NOMO-1 (cell line): Measurements from ENCODE around the gene LPCAT1.
"Not testable (repeated sequence)": the region's sequence is repeated elsewhere in the genome, so short reads cannot be mapped to it uniquely, and the experiment has no call there.

Experiments used
- DNase-seq, 2 experiments: peaks; one replicate each; lab custom pipeline; 2025; ENCODE audit not compliant: unreplicated experiment in 2 of 2; lab: John Stamatoyannopoulos, UW

LPCAT1 gene

DNA sequence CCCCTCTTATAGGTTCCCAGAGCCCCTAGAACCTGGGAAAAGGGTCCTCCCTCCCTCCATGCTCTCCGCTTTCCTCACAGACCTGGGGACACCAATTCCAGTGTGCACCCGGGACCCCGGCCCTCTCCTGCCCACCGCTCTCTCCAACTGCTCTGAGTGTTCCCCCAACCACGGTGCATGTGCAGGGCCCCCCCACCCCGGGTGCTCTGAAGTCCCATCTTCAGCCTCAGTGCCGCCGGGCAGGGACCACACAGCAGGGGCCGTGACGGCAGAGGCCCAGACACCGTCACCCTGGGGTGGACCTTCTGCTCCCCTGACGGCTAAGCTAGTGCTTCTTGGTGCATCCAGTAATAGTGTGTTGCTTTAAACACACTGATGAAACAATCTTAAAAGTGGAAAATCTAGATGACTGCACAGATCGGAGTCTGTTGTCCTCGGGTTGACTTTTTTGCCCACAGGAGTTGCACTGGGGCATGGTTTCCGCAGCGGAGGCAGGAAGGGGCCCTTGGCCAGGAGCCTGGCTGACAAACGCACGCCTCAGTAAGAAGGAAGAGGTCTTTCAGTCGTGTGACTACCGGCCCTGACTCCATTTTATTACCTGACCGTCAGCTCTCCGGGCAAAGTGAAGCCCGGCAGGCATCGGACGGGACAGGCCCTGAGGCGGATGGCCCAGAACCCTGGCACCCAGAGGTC, 42.3 kb downstream of the LPCAT1 start:
- peak in 1 of 2 experiments; percentile 20 for DNase-seq

DNA sequence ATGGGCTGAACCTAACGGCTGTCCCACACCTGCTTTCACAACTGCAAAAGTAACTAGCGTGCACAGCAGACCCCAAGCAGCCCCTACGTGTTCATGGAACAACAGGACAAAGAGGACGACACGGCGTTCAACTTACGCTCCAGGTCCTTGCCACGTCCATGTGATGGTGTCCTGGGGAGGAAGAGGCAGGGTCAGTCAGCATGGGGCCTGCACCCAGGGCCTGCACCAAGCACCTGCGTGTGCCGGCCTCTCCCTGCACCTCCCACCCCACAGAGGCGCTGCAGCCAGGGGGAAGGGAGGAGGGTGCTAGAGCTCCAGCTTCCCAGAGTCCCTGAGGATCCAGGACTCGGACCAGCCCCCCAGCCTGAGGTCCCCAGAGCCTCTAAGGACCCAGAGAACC, 43.0 kb downstream of the LPCAT1 start:
- no peak for DNase-seq

DNA sequence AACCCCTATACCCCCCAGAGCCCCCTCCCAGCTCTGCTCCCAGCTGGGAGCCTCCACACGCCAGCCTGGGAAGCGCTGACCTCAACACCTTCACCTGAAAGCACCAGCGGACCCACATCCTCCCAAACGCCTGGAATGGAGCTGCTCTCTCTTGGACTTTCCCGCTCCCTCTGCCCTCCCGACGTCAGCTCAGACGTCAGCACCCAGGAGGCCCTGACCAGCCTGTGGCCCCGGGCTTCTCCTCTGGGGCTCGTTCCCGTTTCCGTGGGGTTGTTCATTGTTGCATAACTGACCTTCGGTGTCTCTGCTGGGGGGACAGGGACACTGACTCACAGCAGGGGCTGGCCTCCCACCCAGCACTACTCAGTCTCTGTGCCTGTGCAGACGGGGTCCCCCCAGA, 43.5 kb downstream of the LPCAT1 start:
- DNase-seq: peak; percentile 79 to 82

DNA sequence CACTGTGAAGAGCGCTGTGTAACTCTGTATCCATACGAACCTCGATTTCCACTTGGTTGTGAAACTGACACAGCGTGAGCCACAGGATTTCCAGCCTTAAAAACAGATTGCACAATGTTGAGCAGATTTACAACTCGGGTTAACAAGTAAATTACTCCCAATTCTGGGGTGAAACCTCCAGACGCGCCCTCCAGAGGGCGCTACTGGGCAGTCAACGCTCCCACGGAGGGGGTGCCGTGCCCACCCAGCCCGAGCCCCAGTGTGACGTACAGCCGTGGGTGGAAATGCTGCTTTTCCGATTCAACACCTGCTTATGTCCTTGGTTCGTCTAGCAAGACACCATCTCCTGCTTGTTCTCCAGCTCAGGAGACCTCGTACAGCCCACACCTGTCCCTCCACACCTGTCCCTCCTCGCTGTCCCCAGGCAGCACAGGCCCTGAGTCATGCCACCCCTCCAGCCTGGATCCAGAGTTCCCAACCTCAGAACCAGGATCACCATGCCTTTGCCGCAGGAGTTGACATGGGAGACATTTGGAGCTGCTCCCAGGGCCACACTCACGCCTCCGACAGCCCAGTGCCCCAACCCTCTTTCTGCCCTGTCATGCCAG, 44.1 kb downstream of the LPCAT1 start:
- peak; percentile 96 to 99 for DNase-seq

DNA sequence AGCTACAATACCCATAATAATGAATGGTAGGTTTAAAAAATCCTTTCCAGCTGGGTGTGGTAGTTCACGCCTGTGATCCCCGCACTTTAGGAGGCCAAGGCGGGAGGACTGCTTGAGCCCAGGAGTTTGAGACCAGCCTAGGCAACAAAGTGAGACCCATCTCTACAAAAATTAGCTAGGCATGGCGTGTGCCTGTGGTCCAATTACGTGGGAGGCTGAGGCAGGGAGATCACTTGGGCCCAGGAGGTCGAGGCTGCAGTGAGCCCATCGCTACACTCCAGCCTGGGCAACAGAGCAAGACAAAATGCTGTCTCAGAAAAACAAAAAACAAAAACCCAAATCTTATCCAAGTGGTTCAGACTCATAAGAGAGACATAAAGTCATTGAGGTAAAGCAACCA, 44.7 kb downstream of the LPCAT1 start:
- no peak for DNase-seq

DNA sequence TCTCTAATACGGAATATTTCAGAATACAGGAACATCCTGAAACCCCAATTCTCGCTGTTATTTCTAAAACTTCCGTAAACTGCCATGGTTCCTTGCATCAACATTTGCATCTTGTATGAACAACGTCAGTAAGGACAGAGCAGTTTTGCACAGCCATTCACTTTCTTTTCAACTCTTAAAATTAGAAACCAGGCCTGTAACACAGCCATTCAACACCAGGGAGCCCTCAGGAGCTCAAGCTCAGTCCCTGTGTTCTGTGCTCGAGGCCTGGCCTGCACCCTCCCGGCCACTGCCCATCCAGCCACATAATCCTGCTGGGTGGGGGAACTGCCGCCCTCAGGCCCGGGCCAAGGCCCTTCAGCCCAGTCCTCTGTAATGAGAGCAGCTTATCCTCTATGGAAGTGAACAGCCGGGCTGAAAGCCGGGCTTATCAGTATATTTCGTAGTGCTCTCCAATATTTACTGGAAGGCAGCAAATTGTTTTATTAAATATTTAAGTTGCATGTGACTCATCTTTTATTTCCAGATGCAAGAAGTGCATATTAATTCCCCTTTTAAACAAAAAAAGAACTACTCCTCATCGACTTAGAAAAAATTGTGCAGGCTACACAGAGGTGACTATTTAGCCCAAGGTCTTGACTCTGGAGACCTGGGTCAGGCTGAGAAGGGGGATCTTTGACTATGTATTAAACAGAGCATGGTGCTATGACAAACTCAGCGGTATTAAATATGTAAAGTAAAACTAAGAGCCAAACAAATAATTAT, 45.3 kb downstream of the LPCAT1 start:
- DNase-seq: no peak

DNA sequence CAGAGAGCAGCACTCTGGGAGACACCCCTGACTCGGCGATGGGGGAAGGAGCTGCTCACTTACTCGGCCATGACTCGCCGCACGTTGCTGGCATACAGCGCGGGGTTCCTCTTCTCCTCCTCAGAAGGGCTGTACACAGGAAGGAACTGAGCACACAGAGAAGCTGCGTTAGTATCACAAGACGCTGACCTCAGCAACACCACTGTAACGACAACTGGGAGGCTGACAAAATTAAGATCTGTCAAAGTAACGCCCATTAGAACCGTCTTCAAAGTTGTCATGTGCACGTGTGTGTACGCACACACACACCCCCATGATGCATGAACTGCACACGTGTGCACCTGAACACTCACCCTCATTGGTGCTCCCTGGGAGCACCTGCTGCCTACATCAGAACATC, 46.4 kb downstream of the LPCAT1 start:
- DNase-seq: peak; percentile 77 to 97

DNA sequence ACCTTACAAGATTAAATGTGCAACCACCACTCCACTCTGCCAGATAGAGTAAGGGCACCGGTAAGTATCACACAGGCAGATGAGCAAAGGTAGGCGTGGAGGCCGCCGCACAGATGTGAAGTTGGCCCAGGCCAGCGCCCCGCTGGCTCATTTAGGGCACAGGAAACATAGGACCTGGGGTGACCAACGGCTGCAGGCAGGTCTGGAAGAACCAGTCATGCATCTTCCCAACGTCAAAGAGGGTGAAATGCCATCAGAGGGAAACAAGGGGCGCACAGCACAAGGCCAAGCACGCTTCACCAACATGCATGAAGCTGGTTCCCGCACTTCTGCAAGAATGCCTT, 46.8 kb downstream of the LPCAT1 start:
- no peak for DNase-seq

DNA sequence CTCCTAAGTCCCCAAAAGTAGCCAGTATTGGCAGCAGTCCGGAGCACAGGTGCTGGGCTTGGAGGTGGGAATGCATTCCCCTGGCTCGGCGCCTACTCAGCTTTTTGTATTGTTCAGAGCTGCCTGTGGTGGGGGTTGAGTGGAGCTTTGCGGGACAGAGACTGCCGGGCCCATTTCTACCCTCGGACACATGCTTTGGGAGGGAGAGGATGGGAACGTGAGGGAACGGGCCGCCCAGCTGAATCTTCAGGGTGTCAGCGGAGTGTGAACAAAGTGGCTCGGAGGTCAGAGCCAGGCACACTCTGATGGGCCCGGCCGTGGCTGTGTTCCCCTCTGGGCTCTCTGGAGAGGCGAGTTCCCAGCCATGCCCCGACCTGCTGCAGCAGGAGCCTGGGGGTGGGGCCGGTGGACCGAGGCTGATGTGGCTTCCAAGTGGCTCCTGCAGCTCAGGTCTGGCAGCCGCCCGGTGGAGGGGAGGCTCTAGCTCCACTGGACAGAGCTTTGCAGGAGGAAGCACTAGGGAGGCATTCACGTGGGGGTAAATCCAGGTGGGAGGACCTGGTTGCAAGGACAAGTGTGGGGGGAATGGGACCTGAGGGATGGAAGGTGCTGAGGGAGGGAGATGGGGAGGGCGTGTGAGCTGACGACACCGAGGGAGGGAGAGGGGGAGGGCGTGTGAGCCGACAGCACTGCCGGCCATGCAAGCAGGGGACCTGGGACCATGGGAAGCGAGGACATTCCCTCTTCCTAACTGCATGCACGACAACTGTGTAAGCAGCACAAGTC, 47.4 kb downstream of the LPCAT1 start:
- DNase-seq: no peak

DNA sequence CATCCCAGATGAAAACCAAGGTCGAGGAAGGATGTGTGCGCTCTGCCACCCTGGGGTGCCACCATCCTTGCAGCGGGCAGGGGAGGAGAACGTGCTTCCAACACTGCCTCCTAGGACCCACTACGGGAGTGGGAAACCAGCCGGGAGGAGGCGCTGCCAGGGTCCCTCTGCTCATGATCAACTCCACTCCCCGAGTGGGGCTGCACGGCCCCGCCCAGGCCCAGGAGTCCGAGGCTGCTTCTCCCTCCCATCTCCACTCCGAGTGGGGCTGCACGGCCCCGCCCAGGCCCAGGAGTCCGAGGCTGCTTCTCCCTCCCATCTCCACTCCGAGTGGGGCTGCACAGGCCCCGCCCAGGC, 48.2 kb downstream of the LPCAT1 start:
- DNase-seq: not testable (repeated sequence)

DNA sequence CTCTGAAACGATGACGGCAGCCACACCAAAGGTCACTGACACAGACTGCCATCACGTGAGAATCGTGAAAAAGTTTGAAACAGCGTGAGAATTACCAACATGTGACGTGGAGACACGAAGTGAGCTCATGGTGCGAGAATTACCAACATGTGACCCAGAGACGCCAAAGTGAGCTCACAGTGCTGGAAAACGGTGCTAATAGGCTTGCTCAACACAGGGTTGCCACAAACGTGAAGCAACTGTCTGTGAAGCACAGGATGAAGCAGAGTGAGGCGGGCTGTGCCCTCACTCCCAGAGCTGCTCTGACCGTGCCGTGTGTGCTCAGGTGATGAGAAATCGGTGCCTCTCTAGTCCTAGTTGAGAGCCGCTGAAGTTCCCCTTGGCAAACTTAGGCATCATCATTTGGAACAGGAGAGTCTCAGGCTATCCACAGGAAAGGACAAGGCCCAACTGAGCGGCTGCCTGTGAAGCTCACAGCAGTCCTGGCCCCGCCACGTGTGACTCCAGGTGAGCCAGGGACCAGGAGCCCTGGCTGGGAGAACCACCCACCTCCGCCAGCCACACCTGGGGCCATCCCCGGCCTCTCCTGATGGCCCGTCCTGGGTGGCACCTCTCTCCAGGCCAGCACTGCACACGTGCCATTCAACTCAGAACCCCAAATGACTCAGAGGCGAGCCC, 48.8 kb downstream of the LPCAT1 start:
- DNase-seq: no peak

DNA sequence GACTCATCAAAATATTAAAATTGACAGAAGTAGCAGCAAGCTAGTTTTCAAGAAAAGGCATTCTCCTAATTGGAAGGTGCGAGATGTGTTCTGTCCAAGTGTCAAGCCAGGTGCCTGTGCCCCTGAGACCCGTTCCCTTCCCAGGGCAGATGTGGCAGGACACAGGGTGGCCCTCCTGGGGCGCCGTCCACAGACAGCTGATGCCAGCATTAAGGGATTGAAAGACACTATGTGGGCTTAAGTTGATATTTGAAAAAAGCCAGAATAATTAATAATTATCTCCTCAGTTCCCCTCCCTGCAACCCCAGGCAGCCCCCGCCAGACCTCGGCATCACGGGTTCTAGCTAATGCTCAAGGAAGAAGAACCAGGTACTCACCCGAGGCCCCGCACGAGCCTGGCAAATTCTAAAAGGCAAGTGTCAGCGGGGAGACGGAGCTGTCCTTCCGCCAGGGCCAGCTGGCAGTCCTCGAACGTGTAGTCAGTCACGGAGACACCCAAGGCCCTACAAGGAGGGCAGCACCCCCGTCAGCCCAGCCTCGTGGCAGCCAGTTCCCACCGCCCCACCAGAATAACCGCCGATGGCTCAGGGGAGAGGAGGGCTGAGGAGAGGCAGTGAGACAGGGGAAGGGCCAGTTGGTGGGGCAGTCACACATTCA, 49.4 kb downstream of the LPCAT1 start:
- DNase-seq: no peak

DNA sequence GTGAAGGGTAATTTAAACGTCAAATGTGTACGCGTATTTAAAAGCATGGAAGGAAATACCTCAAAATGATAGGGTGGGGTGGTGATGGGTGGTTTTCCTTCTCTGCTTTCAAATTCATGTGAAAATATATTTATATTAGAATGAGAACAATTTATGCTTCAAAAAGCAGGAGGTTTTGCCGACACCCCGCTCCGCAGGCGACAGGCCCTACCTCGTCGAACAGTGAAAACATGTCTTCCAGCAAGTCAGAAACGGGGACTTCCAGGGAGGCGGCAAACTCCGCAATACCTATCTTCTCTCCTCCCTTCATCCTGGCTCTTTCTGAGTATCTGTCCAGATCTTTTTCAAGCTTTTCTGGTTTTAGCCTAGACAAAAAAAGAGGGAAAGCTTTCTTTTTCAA, 50.0 kb downstream of the LPCAT1 start:
- no peak for DNase-seq

DNA sequence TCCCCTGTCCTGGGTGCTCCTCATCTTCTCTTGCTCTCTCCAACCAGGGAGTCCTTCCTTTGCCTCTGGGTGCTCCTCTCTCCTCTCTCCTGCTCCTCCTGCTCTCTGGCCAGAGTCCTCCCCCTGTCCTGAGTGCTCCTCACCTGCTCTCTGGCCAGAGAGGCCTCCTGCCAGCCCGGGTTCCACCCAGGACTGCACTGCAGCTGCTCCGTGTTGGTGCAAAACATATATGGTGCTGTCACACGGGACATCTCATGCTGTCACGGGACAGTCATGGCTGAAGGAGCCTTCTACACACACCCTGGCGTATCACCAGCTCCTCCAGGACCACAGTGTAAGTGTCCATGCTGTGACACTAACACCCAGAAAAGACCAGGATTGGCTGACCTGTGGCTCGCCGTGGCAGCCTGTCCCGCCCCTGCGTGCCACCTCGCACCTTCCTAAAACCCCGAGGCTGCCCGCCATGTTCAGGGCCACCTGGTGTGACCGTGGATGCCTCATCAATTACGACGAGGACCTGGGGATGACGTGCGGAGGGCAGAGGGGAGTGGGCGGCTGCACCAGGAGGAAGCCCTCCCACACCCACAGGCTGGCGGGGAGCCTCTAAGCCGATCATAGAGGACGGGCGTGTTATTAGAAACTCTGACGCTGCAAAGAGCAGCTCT, 50.7 kb downstream of the LPCAT1 start:
- DNase-seq: no peak

DNA sequence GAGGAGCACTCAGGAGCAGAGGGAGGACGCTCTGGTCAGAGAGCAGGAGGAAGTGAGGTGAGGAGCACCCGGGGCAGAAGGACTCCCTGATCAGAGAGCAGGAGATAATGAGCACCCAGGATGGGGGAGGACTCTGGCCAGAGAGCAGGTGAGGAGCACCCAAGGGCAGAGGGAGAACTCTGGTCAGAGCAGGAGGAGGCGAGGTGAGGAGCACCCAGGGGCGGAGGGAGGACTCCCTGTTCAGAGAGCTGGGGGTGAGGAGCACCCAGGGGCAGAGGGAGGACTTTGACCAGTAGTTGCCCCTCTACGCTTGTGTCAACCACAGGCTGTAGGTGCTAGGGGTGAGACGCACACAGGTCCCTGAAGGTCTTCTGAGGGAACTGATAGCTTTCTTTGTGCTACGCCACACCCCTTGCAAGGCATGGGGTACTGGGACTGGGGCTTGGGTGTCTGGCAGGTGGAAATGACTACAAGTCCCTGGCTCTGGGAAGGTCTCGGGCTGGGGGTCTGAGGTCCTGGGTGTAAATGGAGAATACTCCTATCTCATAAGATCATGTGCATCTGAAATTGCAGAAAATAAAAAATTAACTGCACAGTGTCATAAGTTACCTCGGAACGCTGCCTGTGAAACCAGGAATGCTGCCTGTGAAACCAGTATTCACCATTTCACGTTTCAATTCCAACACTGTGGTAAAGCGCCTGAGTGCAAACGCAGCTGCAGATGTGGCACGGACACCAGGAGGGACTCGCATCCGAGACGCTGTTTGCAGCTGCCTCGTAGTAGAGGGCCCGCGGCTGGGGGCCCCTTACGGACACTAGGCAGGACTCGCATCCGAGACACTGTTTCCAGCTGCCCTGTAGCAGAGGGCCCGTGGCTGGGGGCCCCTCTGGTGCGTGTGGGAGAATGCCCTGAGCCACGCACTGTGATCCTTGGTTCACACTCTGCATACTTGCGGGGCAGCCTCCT, 51.5 kb downstream of the LPCAT1 start:
- DNase-seq: no peak

DNA sequence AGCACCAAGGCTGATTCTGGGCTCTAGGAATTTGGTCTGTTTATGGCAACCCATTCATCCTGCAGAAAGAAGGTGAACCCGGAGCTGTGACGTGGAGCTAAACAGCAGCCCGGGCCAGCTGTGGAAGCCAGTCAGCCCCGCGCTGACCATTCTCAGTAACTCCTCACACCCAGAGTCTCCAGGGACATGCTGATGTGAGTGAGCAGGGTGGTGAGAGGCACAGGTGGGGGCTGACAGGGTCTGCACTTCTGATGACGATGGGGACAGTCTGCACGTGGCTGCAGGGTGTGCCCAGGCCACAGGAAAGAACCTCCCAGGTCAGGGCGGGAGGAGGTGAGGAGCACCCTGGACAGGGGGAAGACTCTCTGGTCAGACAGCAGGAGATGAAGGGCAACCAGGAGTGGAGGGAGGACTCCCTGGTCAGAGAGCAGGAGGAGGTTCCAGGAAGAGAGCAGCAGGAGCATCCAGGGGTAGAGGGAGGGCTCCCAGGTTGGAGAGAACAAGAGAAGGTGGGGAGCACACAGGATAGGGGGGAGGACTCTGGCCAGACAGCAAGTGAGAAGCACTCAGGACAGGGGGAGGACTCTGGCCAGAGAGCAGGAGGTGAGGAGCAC, 52.4 kb downstream of the LPCAT1 start:
- no peak for DNase-seq

DNA sequence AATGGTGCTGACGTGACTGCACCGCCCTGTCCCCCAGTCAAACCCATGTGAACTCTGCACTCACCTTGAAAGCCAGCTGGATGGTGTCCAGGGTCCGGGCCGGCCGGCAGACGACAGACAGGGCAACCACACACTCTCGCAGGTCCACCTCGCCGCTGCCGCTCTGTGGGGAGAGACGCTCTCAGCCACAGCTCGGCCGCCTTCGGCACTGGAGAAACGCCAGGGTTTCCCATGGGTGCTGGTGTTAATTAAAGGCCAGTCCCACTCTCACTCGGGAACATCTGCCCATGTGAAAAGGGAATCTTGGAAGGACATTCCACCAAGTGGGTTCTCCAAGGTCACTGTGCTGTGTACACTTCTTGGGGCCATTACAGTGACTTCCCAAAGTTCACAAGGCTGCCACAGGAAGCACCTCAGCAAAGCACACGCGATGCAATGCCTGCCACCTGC, 53.0 kb downstream of the LPCAT1 start:
- DNase-seq: no peak
